ENCODE data around the gene FRMPD1.

DNA sequence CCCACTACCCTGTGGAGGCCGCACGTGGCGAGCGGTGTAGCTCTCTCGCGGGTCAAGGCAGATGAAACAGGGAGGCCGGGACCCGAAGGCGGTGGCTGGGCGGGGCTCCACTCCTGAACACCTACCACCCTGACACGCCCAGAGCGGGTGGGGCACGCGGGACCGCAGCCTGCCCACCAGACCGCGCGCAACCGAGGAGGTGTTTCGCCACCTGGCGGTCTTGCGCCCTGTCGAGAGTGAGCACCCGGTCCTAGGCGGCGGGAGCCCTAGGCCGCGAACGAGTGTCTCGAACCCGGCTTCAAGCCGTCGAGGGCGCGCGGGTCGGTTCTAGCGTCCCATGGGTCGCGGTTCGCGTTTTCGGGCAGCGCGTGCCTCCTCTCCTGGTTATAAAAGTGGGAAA is 136.3 kb downstream of the FRMPD1 start:
- no peak for TF ChIP-seq CTCF (conservative IDR thresholded peaks at IDR 0.05; ENCODE audit: low read length)
- TF ChIP-seq EZH2phosphoT487 (IDR thresholded peaks at IDR 0.05; ENCODE audit: borderline replicate concordance): no peak
